Amygdala (tissue), 56 donors: ENCODE measurements around the gene CTCFL.

Experiments
- DNase-seq, 56 donors: peaks; one replicate each; lab custom pipeline; 2025; lab: John Stamatoyannopoulos, UW

Gene CTCFL

DNA sequence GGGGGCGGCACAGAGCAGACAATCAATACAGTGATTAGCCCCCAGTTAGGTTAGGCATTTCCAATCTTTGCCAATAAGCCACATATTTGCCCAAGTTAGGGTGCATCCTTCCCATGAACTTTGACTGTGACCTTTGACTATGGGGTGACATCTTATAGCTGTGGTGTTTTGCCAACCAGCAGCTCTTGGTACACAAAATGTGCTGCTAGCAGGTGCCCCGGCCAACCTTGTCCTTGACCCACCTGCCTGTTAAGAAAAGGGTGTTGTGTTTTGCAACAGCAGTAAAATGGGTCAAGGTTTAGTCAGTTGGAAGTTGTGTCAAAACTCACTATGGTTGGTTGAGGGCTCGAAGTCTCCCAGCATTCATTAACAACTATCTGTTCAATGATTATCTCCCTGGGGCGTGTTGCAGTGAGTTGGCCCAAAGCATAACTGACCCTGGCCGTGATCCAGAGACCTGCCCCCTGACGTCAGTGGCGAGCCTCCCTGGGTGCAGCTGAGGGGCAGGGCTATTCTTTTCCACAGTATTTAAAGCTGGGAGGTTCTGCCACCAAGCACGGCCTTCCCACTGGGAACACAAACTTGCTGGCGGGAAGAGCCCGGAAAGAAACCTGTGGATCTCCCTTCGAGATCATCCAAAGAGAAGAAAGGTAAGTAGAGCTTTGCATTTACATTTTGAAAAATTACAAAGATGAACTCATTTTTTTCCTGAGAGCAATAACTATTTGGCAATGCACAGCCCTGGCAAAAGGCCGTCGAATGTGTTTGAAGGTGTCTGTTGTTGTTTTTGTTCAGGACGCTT, 35.8 kb upstream of the CTCFL start, which contains the start of gene PCK1:
PCK1 (plus strand) TSS at position 557 of the 802 bp plus-strand sequence. CDS start 302 bp downstream, outside the sequence.
- DNase-seq: no peak

DNA sequence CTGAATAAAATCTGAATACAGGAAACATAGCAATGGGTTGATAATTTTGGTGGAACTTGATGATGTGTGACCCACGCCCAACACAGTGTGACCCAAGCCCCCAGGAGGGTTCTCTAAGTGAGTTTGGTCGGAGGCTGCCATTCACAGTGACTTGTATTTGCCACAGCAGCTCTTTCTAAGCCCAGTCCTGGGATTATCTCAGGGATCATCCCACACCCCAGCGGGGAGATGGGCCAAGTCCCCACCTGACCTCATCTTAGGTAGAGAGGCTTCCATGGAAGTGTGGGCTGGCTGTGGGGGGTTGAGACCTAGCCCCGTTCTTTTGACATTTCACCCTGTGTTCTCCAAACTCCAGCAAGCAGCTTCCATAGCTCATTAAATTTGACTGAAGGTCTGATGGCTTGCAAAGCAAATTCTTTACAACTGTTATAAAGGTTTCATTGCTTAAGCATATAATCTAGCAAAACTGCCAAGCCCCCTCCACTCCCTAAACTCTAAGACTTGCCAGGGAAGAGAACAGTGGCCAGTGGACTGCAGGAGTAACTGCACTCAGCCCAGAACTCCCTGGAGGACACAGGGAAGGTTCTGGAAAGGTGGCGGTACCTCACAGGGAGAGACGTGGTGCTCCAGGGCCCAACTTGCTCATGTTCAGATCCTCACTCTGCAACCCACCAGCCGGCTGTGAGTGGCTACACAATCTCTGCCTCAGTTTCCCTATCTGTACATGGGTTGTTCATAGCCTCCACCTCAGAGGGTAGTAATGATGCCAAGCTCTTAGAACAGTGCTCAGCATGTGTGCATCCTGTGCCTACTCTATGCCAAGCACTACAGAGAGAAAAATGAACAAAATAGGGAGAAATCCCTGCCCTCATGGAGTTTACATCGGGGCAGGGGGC, 35.0 kb upstream of the CTCFL start:
- DNase-seq: no peak

DNA sequence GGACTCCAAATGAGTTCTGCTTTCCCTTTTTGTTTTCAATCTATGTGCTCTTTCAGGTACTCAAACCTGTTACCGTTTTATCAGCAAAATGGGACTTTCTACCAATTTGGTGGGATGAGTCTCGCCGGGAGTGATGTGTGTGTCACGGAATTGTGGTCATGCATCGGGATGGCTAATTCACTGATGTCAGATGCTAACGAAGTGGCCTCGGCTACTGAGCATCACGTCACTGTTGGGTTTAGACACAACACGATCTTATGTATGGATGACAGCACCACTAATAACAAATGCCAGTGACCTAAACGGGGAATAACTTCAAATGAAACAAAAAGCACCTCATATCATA, 34.3 kb upstream of the CTCFL start:
- no peak for DNase-seq

DNA sequence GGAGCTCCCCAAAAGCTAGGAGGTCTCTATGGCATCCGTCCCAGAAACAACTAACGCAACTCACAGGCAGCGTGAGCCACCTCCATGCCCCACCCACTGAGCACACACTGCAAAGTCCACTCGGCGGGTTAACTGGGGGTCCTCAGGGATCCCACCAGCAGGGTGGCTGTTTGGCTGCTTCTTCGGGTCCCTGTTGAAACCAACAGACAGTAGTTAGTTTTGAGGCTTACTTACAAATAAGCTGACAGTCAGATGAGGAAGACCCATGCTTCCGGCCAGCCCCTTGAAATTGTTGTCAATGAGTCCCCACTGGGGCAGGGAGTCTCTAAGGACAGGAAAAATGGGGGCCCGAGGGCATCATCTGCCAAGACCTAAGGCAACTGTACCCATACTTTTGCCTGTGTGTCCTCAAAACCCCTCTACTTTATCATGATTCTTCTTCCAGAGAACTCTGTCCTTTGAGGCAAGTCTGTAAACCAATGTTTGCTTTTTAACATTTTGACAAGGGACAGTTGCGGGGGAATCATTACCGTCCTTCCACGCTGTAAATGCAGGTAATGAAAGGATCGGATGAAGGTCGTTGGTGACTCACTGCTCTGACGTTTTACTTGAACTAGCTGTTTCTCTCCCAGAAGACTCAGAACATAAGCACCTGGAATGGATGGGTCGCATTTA, 33.8 kb upstream of the CTCFL start:
- DNase-seq: no peak

DNA sequence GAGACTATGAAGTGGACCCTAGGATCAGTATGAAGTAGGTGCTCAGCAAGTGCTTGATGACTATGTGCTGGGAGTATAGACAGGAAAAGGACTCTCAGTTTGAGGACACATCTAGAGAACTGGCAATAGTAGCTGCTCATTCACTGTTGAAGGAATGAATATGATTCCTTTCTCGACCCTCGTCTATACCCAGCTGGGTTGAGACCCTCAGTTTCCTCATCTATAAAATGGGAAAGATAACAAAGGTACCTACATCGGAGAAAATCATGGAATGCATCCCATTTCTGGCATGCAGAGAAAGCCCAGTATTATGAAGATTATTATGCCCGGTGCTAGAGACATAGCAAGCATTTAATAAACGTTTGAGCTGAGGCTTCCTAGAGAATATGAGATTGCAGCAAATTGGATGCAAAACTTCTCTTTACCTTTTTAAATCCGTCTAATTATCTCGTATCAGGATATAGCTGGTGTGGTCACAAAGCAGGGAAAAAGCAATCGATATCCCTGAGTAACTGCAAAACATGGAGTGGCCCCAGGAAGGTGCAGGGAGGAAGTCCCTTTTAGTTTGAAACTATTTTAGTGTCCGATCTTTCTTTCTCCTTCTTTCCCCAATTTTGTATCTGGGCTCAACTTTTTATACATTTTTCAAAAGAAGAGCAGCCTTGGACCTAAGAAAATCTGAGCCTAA, 33.1 kb upstream of the CTCFL start:
- DNase-seq: no peak

DNA sequence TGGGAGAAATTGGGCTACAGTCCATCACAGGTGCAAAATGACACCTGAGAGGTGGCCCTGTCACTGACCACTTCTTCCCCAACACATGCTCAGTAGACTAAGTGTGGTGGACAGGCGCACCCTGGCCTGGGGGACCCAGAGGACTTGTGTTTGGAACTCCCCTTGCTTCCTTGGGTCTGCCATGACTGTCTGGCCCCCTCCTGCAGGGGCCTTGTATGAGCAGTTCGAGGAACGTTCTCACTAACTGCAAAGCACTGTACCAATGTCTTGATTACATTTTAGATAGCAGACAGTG, 32.0 kb upstream of the CTCFL start:
- no peak for DNase-seq

DNA sequence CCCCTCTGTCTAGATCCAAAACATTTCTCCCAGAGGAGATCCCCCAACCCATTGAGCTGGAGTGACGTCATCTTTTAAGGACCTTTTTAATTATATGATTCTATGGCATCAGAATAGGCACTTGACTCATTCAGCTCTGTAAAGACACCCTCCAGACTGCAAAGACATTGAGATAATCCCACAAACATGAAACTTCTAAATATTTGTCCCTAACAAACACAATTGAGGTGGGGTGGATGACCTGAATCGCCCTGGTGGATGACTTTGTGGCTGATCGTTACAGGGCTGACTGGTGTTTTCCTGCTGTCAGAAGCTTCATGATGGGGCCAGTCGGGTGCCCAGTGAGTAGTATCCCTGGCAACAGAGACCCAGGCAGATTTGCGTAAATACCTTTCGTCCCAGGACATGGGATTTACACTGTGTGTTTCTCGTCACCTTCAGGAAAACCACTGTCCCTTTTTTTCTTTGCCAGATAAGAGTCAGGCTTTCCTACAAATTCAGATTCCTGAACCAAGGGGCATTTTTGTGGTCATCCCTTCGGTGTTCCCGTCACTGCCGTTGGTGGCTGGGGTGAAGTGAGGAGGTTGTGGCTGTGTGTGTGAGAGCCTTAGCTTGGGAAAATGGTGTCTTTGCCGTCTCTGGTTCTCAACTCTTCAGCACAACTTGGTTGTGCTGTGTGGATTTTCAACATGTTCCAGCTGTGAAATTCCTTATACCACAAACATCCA, 30.7 kb upstream of the CTCFL start:
- no peak for DNase-seq

DNA sequence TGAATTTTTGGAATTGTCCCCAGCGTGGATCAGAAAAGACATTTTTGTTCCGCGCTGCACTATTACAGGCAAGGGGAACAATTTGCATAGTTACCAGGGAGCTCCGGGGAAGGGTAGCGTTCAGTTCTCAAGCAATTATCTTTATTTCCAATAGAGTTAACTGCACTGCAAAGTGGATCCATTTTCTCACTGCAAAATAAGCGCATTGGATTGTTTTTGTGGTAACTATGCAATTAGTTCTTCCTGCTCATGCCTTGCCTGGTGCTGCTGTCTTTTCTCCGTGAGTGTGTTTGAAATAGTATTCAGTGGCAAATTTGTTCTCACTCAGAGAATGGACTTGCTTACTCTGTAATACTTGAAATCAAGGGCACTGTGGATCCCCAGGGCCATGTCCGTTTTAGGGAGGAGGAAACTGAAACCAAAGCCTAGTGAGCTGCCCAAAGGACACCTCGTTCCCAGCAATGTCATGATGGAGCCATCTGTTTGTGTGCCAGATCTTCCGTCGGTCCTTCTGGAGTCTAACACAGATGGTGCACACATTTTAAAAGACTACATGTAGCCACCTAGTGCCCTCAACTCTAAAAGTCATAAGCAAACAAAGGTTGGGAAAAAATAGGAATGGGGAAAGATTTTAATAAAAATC, 28.6 kb upstream of the CTCFL start:
- no peak for DNase-seq

DNA sequence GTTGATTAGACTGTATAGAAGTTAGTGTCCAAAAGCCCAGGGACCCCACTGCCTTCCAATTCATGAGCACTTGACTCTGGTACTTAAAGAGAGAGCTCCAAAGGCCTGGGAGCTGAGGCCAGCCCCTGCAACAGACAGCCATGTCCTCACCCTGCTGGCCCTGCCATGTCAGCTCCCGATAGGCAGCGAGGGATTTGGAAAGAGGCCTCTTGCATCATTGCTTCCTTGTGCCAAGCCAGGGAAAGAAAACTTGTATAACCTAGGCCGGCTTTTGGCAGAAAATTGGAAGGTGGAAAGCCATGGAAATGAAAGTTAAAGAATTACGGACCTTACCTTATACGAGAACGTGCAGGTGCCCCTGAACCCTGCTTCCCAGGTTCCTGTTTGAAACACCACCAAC, 27.5 kb upstream of the CTCFL start:
- DNase-seq: no peak

DNA sequence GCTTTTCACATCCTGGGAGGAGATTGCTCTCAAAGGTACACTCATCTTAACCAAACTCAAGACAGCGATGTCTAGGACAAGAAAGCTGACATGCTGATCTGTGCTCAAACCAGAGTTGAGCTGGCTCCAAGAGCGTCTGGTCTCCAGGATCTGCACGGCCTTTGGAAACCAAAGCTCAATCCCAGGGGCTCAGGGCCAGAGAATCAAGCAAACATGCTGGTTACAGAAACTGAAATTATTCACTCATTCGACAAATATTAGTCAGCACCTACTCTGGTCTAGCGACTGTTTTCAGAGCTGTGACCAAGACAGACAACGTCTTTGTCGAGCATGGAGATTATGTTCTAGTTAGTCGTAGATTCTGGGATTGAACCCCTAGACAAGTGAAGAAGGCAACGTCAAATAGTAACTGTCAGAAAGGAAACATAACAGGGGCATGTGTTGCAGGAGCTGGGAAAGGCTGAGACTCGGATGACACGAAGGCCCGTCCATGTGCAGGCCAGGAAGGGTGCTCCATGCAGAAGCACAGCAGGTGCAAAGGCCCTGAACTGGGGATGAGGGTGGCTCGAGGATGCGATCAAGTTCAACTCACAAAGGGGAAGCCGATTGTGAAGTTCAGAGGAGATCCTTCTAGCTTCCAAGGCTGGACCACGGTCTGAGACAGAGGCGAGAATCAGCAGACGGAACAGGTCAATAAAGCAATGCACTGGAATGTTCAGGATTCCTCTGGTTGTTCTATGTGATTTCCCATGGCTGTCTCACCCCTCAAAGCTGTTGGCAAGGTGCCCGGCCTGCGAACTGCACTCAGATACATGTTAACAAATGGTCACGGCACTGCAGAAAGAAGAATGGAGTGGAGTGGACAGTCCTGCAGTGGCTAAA, 23.5 kb upstream of the CTCFL start:
- no peak for DNase-seq

DNA sequence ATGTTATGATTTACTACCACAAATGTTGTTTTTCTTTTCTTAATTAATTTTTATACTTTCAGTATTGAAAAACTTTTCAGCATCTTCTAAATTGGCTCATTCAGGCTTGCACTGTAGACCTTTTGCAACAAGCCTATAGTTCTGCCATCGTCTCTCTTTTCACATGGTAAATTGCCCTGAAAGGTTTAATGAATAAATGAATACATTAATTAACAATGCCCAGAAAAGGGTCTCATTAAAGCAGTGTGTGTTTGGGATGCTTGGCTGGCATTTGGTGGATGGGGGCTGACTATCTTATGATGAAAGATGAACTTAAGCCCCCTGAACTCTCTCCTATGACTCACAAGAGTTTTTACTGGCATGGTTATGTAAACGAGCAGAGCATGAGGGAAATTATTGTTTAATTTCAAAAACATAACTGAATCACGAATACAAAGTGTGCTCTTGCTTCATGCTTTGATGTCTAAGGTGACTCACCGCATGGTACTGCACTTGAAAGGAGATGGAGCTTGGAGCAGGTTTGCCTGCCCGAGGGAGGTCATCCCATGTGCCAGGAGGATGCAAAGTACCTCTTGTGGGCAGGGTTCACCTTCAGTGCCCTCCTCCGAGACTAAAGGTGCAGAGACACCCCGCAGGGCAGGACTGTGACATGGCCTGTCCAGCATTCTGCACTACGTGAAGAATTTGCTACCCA, 22.2 kb upstream of the CTCFL start:
- no peak for DNase-seq

DNA sequence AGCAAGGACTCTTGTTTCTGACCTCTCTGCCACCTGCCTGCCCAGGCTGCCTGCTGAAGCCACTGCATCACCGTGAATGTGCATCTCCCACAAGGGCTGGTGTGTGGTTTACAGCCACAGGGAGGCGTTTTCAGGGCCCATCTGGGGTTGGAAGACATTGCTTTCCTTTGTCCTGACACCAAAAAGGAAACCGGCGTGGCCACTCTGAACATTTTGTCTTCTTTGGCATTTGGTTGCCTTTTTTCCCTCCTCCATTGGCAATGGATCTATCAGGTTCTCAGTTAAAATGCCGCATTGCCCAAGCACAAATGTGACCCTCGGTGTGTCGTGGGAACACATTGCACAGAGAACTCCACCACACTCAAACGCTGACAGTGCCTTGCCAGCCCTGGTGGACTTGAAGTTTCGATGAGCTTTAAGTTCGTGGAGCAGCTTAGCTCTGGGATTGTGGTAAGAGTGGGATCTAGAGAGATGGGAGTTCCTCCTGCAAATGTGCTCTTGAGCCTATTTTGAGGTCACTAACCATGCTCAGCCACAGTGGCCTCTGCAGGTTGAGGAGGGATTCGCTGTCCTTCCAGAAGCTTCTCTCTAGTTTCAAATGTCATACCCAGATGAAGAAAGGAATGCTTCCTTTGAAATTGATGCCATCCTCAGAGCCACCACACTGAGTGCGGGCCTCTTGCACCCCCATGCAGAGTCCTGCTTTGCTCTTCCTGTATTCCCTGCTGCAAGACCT, 21.2 kb upstream of the CTCFL start:
- DNase-seq: no peak

DNA sequence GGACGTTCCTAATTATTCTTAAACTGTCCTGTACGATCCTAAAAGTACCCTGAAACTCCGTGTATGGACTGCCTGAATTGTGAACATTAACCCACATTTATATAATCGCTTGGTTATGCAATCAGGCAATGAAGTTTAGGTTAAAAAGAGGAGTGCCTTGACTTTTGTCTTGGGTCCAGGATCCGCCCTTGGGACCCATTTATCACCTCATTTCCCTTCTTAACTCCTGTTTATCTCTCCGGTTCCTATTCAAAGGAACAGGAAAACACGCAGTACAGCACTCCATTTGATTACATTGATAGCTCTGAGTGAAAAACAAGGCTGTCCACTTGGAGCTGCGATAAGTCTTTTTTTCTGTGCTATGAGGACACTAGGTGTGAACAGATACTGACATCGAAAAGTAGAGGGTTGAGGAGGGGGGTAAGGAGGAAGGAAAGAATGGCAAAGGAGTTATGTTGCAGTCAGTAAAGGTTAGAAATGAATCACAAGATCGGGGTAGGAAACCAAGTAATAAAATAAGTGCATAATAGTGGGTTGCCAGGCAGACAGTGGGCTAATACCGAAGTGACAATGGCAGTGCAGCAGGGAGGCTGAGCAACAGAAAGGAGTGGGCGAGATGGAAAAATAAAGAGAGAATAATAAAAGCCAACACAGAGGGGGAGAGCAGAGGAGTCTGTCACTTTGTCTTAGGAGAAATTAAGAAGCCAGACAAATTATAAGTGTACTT, 20.1 kb upstream of the CTCFL start:
- DNase-seq: no peak

DNA sequence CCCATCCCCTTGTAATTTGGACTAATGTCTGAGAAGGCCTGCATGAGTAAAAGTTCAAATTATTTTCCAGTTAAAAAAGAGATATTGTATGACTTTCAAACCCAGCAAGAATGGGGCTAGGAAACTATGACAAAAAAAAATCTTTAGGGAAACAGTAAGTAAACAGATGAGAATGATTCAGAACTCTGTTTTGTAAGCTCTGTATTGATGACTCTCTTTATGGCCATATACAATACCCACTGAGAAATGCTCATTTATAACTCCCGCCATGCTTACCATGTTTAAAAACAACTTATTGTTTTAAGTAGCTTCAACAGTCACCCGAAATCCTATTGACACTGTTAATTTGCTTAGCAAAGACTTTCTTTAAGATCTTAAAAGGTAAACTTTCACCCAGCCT, 18.8 kb upstream of the CTCFL start:
- no peak for DNase-seq

DNA sequence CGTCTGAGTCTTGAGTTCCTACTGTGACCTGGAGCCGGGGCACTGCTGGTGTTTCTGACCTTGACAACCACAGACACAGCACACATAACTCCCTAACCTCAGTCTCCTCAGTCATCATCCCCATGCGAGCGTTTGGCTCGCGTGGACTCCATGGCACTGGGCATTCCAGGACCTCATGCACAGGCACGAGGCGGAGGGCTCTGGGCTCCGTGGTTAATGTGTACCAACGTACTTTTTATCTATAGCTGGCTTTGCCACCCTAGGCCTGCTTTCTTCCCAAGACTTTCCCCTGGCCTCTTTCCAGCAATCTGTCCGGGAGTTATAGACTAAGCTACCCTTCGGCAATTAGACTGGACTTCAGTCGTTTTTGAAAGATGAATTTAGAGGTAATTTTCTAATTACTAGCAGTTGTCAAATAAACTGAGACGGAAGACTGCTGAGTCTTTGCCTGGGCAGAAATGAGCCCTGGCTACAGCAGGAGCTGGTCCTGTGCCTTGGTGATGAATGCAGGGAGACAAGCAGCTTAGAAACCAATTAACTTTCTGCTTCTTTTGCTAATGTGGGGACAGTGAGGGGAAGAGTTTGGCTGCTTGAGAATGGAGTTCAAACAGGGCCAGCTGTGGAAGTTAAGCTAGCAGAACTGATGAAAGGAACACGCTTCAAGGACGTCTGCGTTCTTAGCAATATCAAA, 16.1 kb upstream of the CTCFL start:
- DNase-seq: peak in 1 of 56 donors; percentile 8

DNA sequence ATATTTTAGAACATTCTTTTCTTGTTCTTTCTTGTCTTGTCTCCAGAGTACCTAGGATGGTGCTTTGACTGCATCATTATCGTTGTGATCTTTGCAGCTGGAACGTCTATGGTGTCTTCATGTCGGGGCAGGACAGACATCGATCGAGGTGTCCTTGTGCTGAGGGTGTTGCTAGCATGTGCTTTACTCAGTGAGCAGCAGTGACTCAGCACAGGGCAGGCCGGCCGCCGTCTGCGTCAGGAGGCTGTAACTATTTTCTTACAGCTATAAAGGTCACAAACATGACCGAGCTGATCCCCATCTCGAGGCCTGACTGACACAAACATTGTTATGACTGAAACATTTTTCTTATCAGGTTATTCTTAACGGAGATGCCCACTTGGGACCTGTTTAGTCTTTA, 14.9 kb upstream of the CTCFL start:
- DNase-seq: no peak
